ENCODE measurements around the gene LRMDA.

Gene LRMDA

GRCh38 chr10:76152186-76152585 lies 720.8 kb downstream of the LRMDA start:
- Histone ChIP-seq H4K20me1 (ENCODE audit: low read depth, low read length) (no peaks in the 10 kb centered on the region), H2AFZ (ENCODE audit: low read depth, low read length, severe bottlenecking) (no peak overlapping the region), H3K9me3 (ENCODE audit: insufficient read depth, low read length) (no peaks in the 10 kb centered on the region), H3K4me2 (ENCODE audit: low read depth, low read length, poor library complexity, severe bottlenecking) (no peak overlapping the region), H3K79me2 (ENCODE audit: insufficient read depth, low read length) (no peaks in the 10 kb centered on the region), H3K27me3 (ENCODE audit: low read length) (no peaks in the 10 kb centered on the region), H3K27ac (ENCODE audit: low read depth, low read length) (no peak overlapping the region), H3K36me3 (ENCODE audit: low read length) (no peaks in the 10 kb centered on the region), H3K9me2 (replicated peaks; ENCODE audit: insufficient read depth, low read length) (no peaks in the 10 kb centered on the region), H3F3A (ENCODE audit: insufficient read depth) (no peaks in the 10 kb centered on the region), H3K4me3 (ENCODE audit: insufficient read depth, low read length, poor library complexity, severe bottlenecking) (no peak overlapping the region), H3K9ac (ENCODE audit: low read length) (no peak overlapping the region)
- TF ChIP-seq CTCF (IDR thresholded peaks at IDR 0.05; ENCODE audit: insufficient read depth, low read length, poor library complexity, severe bottlenecking) (no peak), EZH2phosphoT487 (conservative IDR thresholded peaks at IDR 0.05; ENCODE audit: low read length) (no peak)

GRCh38 chr10:76155961-76156360 lies 724.5 kb downstream of the LRMDA start:
- Histone ChIP-seq H2AFZ (ENCODE audit: low read depth, low read length, severe bottlenecking) (no peak overlapping the region), H3K4me2 (ENCODE audit: low read depth, low read length, poor library complexity, severe bottlenecking) (no peak overlapping the region), H3K4me3 (ENCODE audit: insufficient read depth, low read length, poor library complexity, severe bottlenecking) (no peak overlapping the region), H3K79me2 (ENCODE audit: insufficient read depth, low read length) (no peaks in the 10 kb centered on the region), H4K20me1 (ENCODE audit: low read depth, low read length) (no peaks in the 10 kb centered on the region), H3K9ac (ENCODE audit: low read length) (no peak overlapping the region), H3K9me3 (ENCODE audit: insufficient read depth, low read length) (no peaks in the 10 kb centered on the region), H3K36me3 (ENCODE audit: low read length) (no peaks in the 10 kb centered on the region), H3K9me2 (replicated peaks; ENCODE audit: insufficient read depth, low read length) (no peaks in the 10 kb centered on the region), H3K27me3 (ENCODE audit: low read length) (no peaks in the 10 kb centered on the region), H3K27ac (ENCODE audit: low read depth, low read length) (no peak overlapping the region), H3F3A (ENCODE audit: insufficient read depth) (no peaks in the 10 kb centered on the region)
- TF ChIP-seq EZH2phosphoT487 (conservative IDR thresholded peaks at IDR 0.05; ENCODE audit: low read length) (no peak), CTCF (IDR thresholded peaks at IDR 0.05; ENCODE audit: insufficient read depth, low read length, poor library complexity, severe bottlenecking) (no peak)

GRCh38 chr10:76160446-76161300 lies 729.2 kb downstream of the LRMDA start:
- Histone ChIP-seq H2AFZ (ENCODE audit: low read depth, low read length, severe bottlenecking) (no peak overlapping the region), H3K9ac (ENCODE audit: low read length) (no peak overlapping the region), H3K79me2 (ENCODE audit: insufficient read depth, low read length) (no peaks in the 10 kb centered on the region), H3K27me3 (ENCODE audit: low read length) (no peaks in the 10 kb centered on the region), H3K4me3 (ENCODE audit: insufficient read depth, low read length, poor library complexity, severe bottlenecking) (no peak overlapping the region), H3K27ac (ENCODE audit: low read depth, low read length) (no peak overlapping the region), H3K9me3 (ENCODE audit: insufficient read depth, low read length) (no peaks in the 10 kb centered on the region), H3F3A (ENCODE audit: insufficient read depth) (no peaks in the 10 kb centered on the region), H3K9me2 (replicated peaks; ENCODE audit: insufficient read depth, low read length) (no peaks in the 10 kb centered on the region), H4K20me1 (ENCODE audit: low read depth, low read length) (no peaks in the 10 kb centered on the region), H3K36me3 (ENCODE audit: low read length) (no peaks in the 10 kb centered on the region), H3K4me2 (ENCODE audit: low read depth, low read length, poor library complexity, severe bottlenecking) (no peak overlapping the region)
- TF ChIP-seq CTCF (IDR thresholded peaks at IDR 0.05; ENCODE audit: insufficient read depth, low read length, poor library complexity, severe bottlenecking) (no peak), EZH2phosphoT487 (conservative IDR thresholded peaks at IDR 0.05; ENCODE audit: low read length) (no peak)

Data from SU-DHL-6 (cell line).